ENCODE results near the gene DMXL1.
A peak's percentile ranks its signal among the peaks of the same experiment; 100 is the strongest.

The DMXL1 gene

DNA sequence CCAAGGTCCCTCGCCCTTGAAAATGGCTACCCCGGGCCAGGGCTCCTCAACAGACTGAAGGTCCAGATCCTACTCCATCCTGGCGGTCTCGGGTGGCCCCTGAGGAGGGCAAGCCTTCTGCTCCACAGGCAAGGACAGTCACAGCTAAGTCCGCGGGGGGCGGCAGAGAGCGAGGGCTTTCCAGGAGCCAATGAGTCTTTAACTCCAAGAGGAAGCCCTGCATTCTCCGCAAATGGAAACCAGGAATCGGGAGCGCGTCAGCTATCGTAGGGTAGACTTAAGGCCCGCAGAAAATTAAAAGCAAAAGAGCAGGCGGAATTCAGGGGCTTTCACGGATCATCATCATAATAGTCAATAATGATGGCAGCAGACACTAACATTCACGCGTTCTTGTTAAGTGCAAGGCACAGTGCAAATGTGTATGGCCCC, 197.1 kb downstream of the DMXL1 start:
- Histone ChIP-seq H3K4me3 (IDR thresholded peaks at IDR 0.05; ENCODE audit: insufficient read depth, low read depth, low read length) (no peak overlapping the region), H3K36me3 (ENCODE audit: insufficient read depth) (no peaks in the 10 kb centered on the region; the same call in 1 of the 2 replicates), H4K20me1 (ENCODE audit: insufficient read depth) (no peaks in the 10 kb centered on the region), H3K4me2 (peak overlapping the region; percentile 33), H3K27me3 (ENCODE audit: insufficient read depth, low read depth) (no peaks in the 10 kb centered on the region), H2AFZ (ENCODE audit: low read depth) (peak overlapping the region; percentile 92), H3K27ac (no peak overlapping the region), H3K9ac (no peak overlapping the region; the same call in 1 of the 2 replicates), H3K4me1 (ENCODE audit: low read depth, poor library complexity, severe bottlenecking) (peaks cover 10% of the 10 kb centered on the region), H3K79me2 (ENCODE audit: insufficient read depth, low read depth) (no peaks in the 10 kb centered on the region)
- TF ChIP-seq, protein P1, sequence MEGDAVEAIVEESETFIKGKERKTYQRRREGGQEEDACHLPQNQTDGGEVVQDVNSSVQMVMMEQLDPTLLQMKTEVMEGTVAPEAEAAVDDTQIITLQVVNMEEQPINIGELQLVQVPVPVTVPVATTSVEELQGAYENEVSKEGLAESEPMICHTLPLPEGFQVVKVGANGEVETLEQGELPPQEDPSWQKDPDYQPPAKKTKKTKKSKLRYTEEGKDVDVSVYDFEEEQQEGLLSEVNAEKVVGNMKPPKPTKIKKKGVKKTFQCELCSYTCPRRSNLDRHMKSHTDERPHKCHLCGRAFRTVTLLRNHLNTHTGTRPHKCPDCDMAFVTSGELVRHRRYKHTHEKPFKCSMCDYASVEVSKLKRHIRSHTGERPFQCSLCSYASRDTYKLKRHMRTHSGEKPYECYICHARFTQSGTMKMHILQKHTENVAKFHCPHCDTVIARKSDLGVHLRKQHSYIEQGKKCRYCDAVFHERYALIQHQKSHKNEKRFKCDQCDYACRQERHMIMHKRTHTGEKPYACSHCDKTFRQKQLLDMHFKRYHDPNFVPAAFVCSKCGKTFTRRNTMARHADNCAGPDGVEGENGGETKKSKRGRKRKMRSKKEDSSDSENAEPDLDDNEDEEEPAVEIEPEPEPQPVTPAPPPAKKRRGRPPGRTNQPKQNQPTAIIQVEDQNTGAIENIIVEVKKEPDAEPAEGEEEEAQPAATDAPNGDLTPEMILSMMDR (conservative IDR thresholded peaks at IDR 0.05; ENCODE audit: low read depth, low read length): no peak

- Histone ChIP-seq H3K27ac (peak overlapping the region; percentile 69), H3K9ac (peak overlapping the region; percentile 71), H3K79me2 (ENCODE audit: insufficient read depth, low read depth) (no peaks in the 10 kb centered on the region), H3K36me3 (ENCODE audit: insufficient read depth) (no peaks in the 10 kb centered on the region; the same call in 1 of the 2 replicates), H3K4me3 (IDR thresholded peaks at IDR 0.05; ENCODE audit: insufficient read depth, low read depth, low read length) (no peak overlapping the region), H2AFZ (ENCODE audit: low read depth) (peak overlapping the region; percentile 92), H3K4me2 (peak overlapping the region; percentile 85), H4K20me1 (ENCODE audit: insufficient read depth) (no peaks in the 10 kb centered on the region), H3K27me3 (ENCODE audit: insufficient read depth, low read depth) (no peaks in the 10 kb centered on the region), H3K4me1 (ENCODE audit: low read depth, poor library complexity, severe bottlenecking) (peaks cover 10% of the 10 kb centered on the region)
- TF ChIP-seq, protein P1 (conservative IDR thresholded peaks at IDR 0.05; ENCODE audit: low read depth, low read length): no peak
Observed at GRCh38 chr5:119268387-119269060, 197.6 kb downstream of the DMXL1 start.

DNA sequence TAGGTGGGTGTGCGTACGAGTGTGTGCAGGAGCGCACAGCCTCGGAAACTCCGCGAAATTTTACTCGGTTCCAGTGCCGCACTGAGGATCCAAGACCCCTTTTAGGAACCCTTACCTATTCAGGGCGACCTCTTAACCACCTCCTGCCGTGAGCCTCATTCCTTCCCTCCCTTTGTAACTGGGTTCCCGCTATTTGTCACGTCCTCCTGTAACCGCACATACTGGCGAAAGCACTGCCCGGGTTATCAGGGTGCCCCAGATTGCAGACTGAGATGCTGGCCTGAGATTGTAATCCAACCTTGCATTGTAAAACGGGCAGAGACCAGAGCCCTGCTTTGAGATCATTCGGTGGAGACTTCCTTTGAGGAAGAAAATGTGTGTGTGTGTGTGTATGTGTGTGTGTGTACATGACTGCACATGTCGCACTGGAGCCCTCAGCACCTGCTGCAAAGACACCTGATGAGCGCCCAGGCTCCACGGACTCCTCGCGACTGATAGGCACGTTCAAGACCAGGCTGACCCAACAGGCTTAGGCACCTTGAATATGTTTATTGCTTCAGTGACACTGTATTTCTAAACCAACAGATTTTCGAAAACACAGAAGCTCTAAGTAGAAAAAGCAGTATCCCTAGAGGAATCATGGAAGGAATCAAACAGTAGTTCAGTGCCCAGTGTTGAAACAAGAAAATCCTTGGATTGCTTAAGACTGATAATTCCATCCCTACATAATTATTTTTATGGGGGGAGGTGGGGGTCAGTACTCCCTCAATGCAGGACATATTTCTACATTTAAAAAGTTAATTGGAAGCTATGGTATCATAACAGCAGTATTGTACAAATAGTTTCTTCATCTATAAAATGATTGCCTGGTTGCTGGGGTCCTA, 198.4 kb downstream of the DMXL1 start:
- Histone ChIP-seq H3K27me3 (ENCODE audit: insufficient read depth, low read depth) (no peaks in the 10 kb centered on the region), H3K79me2 (ENCODE audit: insufficient read depth, low read depth) (no peaks in the 10 kb centered on the region), H3K4me3 (IDR thresholded peaks at IDR 0.05; ENCODE audit: insufficient read depth, low read depth, low read length) (no peak overlapping the region), H4K20me1 (ENCODE audit: insufficient read depth) (no peaks in the 10 kb centered on the region), H3K36me3 (ENCODE audit: insufficient read depth) (no peaks in the 10 kb centered on the region; the same call in 1 of the 2 replicates), H3K4me1 (ENCODE audit: low read depth, poor library complexity, severe bottlenecking) (peaks cover 10% of the 10 kb centered on the region), H3K4me2 (peak overlapping the region; percentile 85), H2AFZ (ENCODE audit: low read depth) (peak overlapping the region; percentile 92), H3K27ac (peak overlapping the region; percentile 69), H3K9ac (peak overlapping the region; percentile 71)
- TF ChIP-seq, protein P1 (conservative IDR thresholded peaks at IDR 0.05; ENCODE audit: low read depth, low read length): no peak

GRCh38 chr5:119270121-119270565, 199.3 kb downstream of the DMXL1 start:
- H3K27ac ChIP-seq: no peak overlapping the region
- no peak overlapping the region for H2AFZ ChIP-seq (ENCODE audit: low read depth)
- H4K20me1 ChIP-seq (ENCODE audit: insufficient read depth): no peaks in the 10 kb centered on the region
- no peaks in the 10 kb centered on the region; the same call in 1 of the 2 replicates for H3K36me3 ChIP-seq (ENCODE audit: insufficient read depth)
- H3K4me2 ChIP-seq: peak overlapping the region; percentile 85
- H3K27me3 ChIP-seq (ENCODE audit: insufficient read depth, low read depth): no peaks in the 10 kb centered on the region
- H3K4me3 ChIP-seq (IDR thresholded peaks at IDR 0.05; ENCODE audit: insufficient read depth, low read depth, low read length): no peak overlapping the region
- no peaks in the 10 kb centered on the region for H3K79me2 ChIP-seq (ENCODE audit: insufficient read depth, low read depth)
- H3K9ac ChIP-seq: no peak overlapping the region
- peaks cover 16% of the 10 kb centered on the region for H3K4me1 ChIP-seq (ENCODE audit: low read depth, poor library complexity, severe bottlenecking)
- TF ChIP-seq, protein P1 (conservative IDR thresholded peaks at IDR 0.05; ENCODE audit: low read depth, low read length): no peak

Data from KMS-11 (cell line).